ENCODE measurements around the gene XPO6. TPM values are rescaled to one million over a fixed set of nuclear protein-coding genes. Genes with fewer than 3 reads are reported as not detected.

XPO6 gene
- total RNA-seq, 2 experiments from 2014 or later, result 234 to 241 TPM

DNA sequence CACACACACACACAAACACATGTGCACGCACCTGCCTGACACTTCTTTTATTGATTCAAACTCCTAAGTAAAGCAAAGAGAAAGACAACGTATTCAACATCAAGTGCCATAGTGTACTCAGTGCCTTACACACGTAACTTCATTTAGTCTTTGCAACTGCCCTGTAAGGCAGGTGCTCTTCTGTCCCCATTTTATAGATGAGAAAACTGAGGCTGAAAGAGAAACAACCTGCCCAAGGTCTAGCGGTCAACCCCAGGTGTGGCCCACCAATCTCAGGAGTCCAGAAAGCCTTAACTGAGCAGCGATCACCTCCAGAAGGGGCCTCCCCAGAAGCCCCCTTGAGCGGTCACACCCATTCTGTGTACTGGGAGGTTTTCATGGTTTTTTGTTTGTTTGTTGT lies 137.9 kb downstream of the XPO6 start:
- no peak overlapping the region for H3K4me3 Mint-ChIP-seq

GRCh38 chr16:28072087-28072486 lies 139.7 kb downstream of the XPO6 start:
- no peak for DNase-seq
- H3K27me3 Mint-ChIP-seq, result peaks cover 8% of the 10 kb centered on the region

More for the DNA sequence above, 137.9 kb downstream of the XPO6 start:
- DNase-seq, result no peak
- Mint-ChIP-seq H3K27ac (no peak overlapping the region), H3K36me3 (no peaks in the 10 kb centered on the region), H3K27me3 (peaks cover 8% of the 10 kb centered on the region), H3K4me1 (no peaks in the 10 kb centered on the region), H3K9me3 (no peaks in the 10 kb centered on the region)

DNA sequence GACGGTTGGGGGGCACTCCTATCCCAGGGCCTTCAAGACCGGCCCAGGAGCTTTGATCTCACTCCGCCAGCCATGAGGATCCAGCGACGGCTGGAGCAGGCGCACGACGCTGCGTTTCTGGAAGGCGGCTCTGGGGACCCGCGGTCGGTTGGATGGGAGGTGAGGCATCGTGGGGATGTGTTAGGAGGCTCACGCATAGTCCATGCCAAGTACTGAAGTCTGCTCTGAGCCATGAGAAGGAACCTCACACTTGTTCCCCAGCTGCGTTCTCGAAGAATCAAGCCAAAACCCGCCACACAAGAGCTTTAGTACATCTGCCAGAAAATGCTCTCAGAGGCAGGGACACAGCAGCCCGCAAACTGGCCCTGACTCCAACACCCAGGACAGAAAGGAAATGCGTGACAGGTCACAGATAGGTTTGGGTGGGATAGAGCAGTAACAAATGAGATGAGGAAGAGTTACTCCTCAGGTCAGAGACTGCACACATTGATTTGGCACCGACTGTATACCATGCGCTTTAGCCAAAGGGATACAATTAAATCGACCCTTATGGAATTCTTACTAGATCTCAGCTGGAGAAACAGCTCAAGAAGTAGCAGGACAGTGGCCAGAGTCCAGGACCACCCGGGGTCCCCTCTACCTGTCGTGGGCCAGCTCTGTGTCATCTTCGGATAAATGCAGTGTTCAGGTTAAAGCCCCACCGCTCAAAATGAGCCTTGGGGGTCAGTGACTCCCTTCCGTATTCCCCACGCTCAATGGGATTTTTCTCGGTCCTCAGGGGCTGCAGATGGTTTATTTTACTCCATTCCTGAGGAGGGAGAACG lies 141.6 kb downstream of the XPO6 start:
- Mint-ChIP-seq H3K27ac (no peak overlapping the region), H3K9me3 (no peaks in the 10 kb centered on the region), H3K36me3 (no peaks in the 10 kb centered on the region), H3K4me1 (no peaks in the 10 kb centered on the region), H3K4me3 (no peak overlapping the region), H3K27me3 (peaks cover 19% of the 10 kb centered on the region)
- DNase-seq, result no peak

More at GRCh38 chr16:28072087-28072486, 139.7 kb downstream of the XPO6 start:
- Mint-ChIP-seq H3K27ac (no peak overlapping the region), H3K4me3 (no peak overlapping the region), H3K9me3 (no peaks in the 10 kb centered on the region), H3K36me3 (no peaks in the 10 kb centered on the region), H3K4me1 (no peaks in the 10 kb centered on the region)

DNA sequence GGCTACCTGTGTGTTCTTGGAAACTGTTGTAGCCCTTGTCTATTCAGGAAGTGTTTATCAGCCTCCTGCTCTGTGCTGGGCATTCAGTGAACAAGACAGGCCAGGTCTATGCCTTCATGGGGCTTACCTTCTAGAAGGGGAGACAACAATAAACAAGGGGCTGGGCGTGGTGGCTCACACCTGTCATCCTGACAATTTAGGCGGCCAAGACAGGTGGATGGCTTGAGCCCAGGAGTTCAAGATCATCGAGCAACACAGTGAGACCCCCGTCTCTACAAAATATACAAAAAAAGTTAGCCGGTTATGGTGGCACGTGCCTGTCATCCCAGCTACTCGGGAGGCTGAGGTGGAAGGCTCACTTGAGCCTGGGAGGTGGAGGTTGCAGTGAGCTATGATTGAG lies 142.8 kb downstream of the XPO6 start:
- DNase-seq, result no peak
- Mint-ChIP-seq H3K9me3 (no peaks in the 10 kb centered on the region), H3K4me1 (no peaks in the 10 kb centered on the region), H3K27me3 (peaks cover 28% of the 10 kb centered on the region), H3K27ac (no peak overlapping the region), H3K4me3 (no peak overlapping the region), H3K36me3 (no peaks in the 10 kb centered on the region)

DNA sequence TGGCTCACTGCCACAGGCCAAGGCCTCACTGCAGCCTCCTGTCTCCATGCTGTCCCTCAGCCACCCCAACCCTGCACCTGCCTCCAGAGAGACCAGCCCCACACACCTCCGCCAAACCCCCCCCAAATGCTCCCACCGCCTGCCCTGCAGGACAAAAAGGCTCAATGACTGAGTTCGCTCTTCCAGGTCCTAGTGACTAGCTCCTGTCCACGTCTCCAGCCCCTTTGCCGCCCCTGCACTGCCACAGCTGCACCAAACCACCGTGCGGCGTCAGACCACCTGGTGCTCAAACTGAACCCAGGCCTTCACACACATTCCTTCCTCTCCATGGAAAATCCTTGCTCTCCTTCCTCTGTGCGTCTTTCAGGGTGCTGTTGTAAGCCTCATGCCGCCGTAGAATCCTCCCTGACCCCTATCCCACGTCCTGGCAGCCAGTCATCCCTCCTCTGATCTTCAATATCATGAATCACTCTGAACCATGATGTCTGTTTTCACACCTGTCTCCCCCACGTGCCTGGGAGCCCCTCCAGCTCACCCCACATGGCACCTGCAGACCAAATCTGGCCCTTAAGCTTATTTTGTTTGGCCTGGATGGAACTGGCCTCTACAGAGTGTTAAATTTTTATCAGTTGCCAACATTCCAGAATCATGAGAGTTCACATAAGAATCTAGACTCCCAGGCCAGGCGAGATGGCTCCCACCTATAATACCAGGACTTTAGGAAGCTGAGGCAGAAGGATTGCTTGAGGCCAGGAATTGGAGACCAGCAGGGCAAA lies 144.0 kb downstream of the XPO6 start:
- Mint-ChIP-seq H3K4me3 (no peak overlapping the region), H3K27ac (no peak overlapping the region), H3K4me1 (no peaks in the 10 kb centered on the region), H3K27me3 (peaks cover 28% of the 10 kb centered on the region), H3K9me3 (no peaks in the 10 kb centered on the region), H3K36me3 (no peaks in the 10 kb centered on the region)
- DNase-seq, result no peak

- no peak overlapping the region for H3K27ac Mint-ChIP-seq
- peaks cover 47% of the 10 kb centered on the region for H3K27me3 Mint-ChIP-seq
- H3K4me3 Mint-ChIP-seq, result no peak overlapping the region
- no peak for DNase-seq
- H3K36me3 Mint-ChIP-seq, result no peaks in the 10 kb centered on the region
- H3K4me1 Mint-ChIP-seq, result no peaks in the 10 kb centered on the region
- no peaks in the 10 kb centered on the region for H3K9me3 Mint-ChIP-seq
Measured at GRCh38 chr16:28064706-28065249, 147.0 kb downstream of the XPO6 start.

- no peak for DNase-seq
- Mint-ChIP-seq H3K36me3 (no peaks in the 10 kb centered on the region), H3K27me3 (peaks cover 53% of the 10 kb centered on the region), H3K9me3 (no peaks in the 10 kb centered on the region), H3K4me1 (peaks cover 4% of the 10 kb centered on the region), H3K27ac (no peak overlapping the region), H3K4me3 (no peak overlapping the region)
Measured at GRCh38 chr16:28064150-28064549, 147.6 kb downstream of the XPO6 start.

GRCh38 chr16:28063591-28064061 lies 148.1 kb downstream of the XPO6 start, which contains the start of gene GSG1L:
GSG1L (minus strand) TSS chr16:28063714; CDS start chr16:28063424, 290 bp downstream.
- DNase-seq, result peak; percentile 26
- H3K27ac Mint-ChIP-seq, result no peak within 1 kb of the TSS
- no peaks in the 10 kb centered on the region for H3K36me3 Mint-ChIP-seq
- peaks cover 59% of the 10 kb centered on the region for H3K27me3 Mint-ChIP-seq
- H3K9me3 Mint-ChIP-seq, result no peaks in the 10 kb centered on the region
- no peak within 1 kb of the TSS for H3K4me3 Mint-ChIP-seq
- H3K4me1 Mint-ChIP-seq, result peaks cover 4% of the 10 kb centered on the region

- DNase-seq, result peak; percentile 15
- Mint-ChIP-seq H3K27me3 (peaks cover 63% of the 10 kb centered on the region), H3K27ac (no peak overlapping the region), H3K4me3 (no peak overlapping the region), H3K36me3 (no peaks in the 10 kb centered on the region), H3K9me3 (no peaks in the 10 kb centered on the region), H3K4me1 (peaks cover 4% of the 10 kb centered on the region)
Measured at GRCh38 chr16:28062847-28063521, 148.8 kb downstream of the XPO6 start.

DNA sequence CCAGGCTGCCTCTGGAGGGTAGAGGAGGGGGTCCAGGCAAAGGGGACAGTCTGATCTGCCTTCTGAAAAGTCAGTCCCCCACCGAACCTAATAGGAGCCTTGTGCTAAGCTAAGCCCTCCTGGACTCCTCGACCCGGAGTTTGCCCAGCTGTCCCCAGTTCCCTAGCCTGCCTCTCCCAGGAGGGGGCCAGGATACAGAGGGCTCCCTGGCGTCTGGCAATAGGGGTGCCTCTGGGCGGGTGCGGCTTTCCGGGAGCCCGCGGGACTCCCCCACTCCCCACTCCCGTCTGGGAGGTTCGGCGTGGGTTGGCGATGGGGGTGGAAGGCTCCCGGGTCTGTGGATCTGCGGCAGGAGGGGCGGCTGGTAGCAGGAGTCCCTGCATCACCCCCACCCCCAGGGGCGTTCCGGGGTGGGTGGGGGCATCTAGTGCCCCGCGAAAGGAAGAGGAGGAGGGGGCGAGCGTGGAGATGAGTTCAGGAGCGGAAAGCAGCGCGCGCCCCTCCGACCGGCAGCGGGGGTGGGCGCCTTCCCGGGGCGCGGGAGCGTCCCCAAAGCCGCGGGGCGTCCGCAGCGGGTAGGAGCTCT lies 149.4 kb downstream of the XPO6 start:
- Mint-ChIP-seq H3K9me3 (no peaks in the 10 kb centered on the region), H3K4me1 (peaks cover 4% of the 10 kb centered on the region), H3K27ac (no peak overlapping the region), H3K36me3 (no peaks in the 10 kb centered on the region), H3K27me3 (peaks cover 67% of the 10 kb centered on the region), H3K4me3 (no peak overlapping the region)
- no peak for DNase-seq

GRCh38 chr16:28061352-28062101 lies 150.2 kb downstream of the XPO6 start:
- peaks cover 4% of the 10 kb centered on the region for H3K4me1 Mint-ChIP-seq
- DNase-seq, result no peak
- H3K4me3 Mint-ChIP-seq, result no peak overlapping the region
- H3K36me3 Mint-ChIP-seq, result no peaks in the 10 kb centered on the region
- H3K27ac Mint-ChIP-seq, result no peak overlapping the region
- no peaks in the 10 kb centered on the region for H3K9me3 Mint-ChIP-seq
- peaks cover 73% of the 10 kb centered on the region for H3K27me3 Mint-ChIP-seq

DNA sequence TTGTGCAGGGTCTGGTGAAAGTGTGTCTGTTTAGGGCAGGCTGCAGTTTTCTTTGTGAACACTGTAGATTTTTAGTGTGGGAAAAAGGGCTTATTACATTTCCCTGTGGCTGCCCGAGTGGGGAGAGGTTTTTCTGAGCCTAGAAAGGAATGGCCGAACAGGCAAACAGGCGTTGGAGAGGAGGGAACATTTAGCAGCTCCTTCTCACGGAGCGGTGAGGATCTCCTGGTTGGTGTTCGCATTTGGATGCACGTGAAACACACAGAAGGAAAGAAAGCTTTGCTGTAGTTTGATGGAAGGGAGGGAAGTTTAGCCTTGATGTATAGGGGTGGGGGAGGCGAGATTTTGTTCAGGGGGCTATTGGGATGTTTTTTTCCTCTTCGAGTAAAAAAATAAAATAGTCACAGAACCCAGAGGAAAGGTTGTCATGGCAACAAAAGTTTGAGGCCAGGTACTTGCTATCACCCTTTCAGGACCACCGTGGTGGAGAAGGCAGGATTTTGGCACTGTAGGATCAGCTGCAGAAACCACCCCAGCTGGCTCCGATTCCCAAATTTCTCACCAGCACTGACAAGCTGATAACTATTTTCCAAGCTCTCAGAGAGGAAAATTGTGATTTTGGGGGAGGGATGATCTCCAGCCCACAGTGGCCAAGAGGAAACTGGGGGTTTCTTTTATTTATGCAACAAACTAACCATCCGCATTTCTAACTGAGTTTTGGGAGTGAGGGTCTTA lies 151.8 kb downstream of the XPO6 start:
- no peaks in the 10 kb centered on the region for H3K9me3 Mint-ChIP-seq
- peaks cover 4% of the 10 kb centered on the region for H3K4me1 Mint-ChIP-seq
- peaks cover 63% of the 10 kb centered on the region for H3K27me3 Mint-ChIP-seq
- H3K36me3 Mint-ChIP-seq, result no peaks in the 10 kb centered on the region
- no peak for DNase-seq
- no peak overlapping the region for H3K4me3 Mint-ChIP-seq
- no peak overlapping the region for H3K27ac Mint-ChIP-seq

DNA sequence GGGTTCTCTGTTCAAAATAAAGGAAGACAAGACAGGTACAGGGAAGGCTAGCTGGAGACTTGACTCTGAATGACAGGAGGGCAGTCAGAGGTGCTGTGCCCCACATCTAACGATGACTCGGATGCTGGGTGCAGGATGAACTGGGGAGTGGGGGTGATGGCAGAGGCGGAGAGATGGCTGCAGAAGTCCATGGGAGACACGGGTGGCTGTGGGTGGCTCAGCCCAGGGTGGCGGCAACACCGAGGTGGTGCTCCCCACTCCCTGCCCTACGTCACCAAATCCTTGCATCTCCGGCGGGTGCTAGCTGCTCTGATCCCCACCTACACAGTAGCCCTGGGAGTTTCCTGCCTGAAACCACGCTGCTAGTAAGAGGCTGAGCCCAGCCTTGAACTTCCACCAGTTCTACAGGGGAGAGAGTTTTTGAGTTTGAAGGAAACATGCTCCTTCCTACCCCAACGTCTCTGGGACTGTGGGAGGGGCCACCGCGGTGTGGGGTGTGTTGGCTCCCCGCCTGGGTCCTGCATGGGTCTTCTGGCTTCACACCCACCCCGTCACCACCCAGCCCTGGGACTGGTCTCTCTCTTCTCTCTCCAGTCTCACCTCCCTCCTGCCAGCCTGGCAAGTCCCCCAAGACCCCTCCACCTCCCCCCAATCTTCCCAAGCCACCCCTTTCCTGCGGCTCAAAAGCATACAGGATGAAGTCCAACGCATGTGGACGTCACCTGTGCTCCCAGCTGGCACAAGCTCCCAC lies 152.8 kb downstream of the XPO6 start:
- H3K36me3 Mint-ChIP-seq, result no peaks in the 10 kb centered on the region
- no peak for DNase-seq
- H3K4me1 Mint-ChIP-seq, result peaks cover 4% of the 10 kb centered on the region
- no peak overlapping the region for H3K4me3 Mint-ChIP-seq
- no peaks in the 10 kb centered on the region for H3K9me3 Mint-ChIP-seq
- no peak overlapping the region for H3K27ac Mint-ChIP-seq
- peaks cover 59% of the 10 kb centered on the region for H3K27me3 Mint-ChIP-seq

Measured in activated naive CD8-positive, alpha-beta T cell treated with anti-CD3 and anti-CD28 coated beads for 36 hours (primary cell).